ENCODE measurements around the gene COA8. TPM values are rescaled to one million over a fixed set of nuclear protein-coding genes. Genes with fewer than 3 reads are reported as not detected.

Gene COA8
- total RNA-seq, 2 experiments from 2014 or later, result 28.3 to 34.3 TPM

DNA sequence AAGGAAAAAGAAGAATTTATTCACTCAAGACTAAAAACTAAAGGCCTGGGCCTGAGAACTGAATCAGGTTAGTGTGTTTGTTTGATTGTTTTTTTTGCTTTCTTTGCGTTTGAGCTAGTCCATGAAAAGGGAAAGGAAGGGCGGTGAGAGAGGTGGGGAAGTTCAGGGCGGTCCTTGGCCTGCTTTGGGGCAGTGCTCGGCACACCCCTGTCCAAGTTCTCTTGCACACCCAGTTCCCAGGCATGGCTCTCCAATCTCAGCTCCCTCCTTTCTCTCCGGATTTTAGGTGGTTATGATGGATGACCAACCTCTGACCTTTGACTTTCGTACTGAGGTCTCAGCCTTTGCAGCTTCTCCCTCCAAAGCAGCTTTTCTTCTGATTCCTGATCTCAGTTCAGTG is 11.3 kb downstream of the COA8 start:
- no peak overlapping the region for H3K4me3 Mint-ChIP-seq
- H3K4me1 Mint-ChIP-seq (ENCODE audit: low read depth), result peaks cover 1% of the 10 kb centered on the region
- POLR2A ChIA-PET, result no interaction called here
- DNase-seq (no peak), ATAC-seq (no peak)
- peaks cover 13% of the 10 kb centered on the region for H3K36me3 Mint-ChIP-seq (ENCODE audit: low read depth)
- H3K27ac Mint-ChIP-seq, result no peak overlapping the region
- no peaks in the 10 kb centered on the region for H3K27me3 Mint-ChIP-seq (ENCODE audit: low read depth)
- no peaks in the 10 kb centered on the region for H3K9me3 Mint-ChIP-seq (ENCODE audit: insufficient read depth)
- CTCF ChIA-PET, result interaction anchor here (0.6 to 1.4 kb wide), 3 partner anchors 13 to 238 kb away, joined by 3 to 4 read pairs (median 3); no protein-coding TSS in a partner anchor

DNA sequence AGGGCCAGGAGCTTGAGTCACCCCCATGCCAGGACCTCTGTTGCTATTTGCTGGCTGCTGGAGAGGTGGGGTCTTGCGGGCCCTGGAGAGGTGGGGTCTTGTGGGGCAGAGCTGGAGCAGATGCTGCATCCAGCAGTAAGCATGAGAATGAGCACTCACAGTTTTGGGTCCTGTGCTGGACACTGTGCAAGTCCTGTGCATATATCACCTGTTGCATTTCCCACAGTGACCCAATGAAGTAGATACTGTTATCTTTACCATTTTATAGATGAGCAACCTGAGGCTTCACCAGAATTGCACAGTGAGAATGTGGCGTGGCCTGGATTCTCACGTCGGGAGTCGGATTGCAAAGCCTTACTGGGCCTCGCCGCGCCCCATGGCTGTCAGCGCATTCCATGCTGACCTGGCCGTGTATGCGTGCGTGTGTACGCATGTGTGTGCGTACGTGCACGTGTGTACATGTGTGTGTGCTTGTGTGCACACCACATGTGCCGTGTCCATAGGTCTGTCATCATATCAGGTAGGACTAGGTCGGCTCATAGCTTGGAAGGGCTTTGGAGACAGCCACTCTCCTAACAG is 12.0 kb downstream of the COA8 start:
- ChIA-PET CTCF (interaction anchor here (1.4 kb wide), 1 partner anchor 105 kb away, joined by 4 read pairs; no protein-coding TSS in a partner anchor), POLR2A (no interaction called here)
- Mint-ChIP-seq H3K27me3 (ENCODE audit: low read depth) (no peaks in the 10 kb centered on the region), H3K4me3 (no peak overlapping the region), H3K27ac (no peak overlapping the region), H3K4me1 (ENCODE audit: low read depth) (peaks cover 1% of the 10 kb centered on the region), H3K9me3 (ENCODE audit: insufficient read depth) (no peaks in the 10 kb centered on the region), H3K36me3 (ENCODE audit: low read depth) (peaks cover 13% of the 10 kb centered on the region)
- ATAC-seq (no peak), DNase-seq (no peak)

DNA sequence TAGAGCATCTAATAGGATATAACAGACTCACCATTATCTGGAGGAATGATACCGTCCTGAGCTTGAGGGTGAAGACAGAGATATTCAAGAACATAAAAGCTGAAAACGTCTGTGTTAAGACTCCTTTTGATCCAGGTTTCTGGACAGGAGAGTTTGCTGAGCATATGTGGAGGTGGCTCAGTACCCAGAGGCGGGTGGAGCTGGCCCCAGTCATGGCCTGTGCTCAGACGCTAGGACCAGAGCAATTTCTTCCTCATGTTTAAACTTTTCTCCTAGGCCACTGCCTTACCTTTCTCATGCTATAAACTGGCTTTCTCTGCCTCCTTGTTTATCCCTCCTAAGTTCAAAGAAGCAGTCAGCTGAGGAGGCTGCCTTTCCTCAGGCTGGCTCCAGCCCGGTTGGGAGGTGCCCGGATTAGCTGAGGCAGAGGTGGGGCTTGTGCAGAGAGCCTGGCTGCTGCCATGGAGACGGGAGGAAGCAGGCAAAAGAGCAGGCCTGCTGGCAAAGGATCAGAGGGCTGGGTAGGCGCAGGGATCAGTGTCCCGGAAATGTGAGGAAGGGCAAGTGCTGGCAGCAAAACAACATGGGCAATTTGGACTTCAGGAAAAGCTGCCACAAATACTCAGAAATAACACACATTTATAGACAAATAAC is 13.7 kb downstream of the COA8 start:
- H3K36me3 Mint-ChIP-seq (ENCODE audit: low read depth), result peaks cover 13% of the 10 kb centered on the region
- no peak overlapping the region for H3K27ac Mint-ChIP-seq
- DNase-seq, result no peak
- H3K4me1 Mint-ChIP-seq (ENCODE audit: low read depth), result no peaks in the 10 kb centered on the region
- H3K9me3 Mint-ChIP-seq (ENCODE audit: insufficient read depth), result no peaks in the 10 kb centered on the region
- H3K4me3 Mint-ChIP-seq, result no peak overlapping the region
- no peak for ATAC-seq
- H3K27me3 Mint-ChIP-seq (ENCODE audit: low read depth), result no peaks in the 10 kb centered on the region
- CTCF ChIA-PET, result no interaction called here
- POLR2A ChIA-PET, result no interaction called here

DNA sequence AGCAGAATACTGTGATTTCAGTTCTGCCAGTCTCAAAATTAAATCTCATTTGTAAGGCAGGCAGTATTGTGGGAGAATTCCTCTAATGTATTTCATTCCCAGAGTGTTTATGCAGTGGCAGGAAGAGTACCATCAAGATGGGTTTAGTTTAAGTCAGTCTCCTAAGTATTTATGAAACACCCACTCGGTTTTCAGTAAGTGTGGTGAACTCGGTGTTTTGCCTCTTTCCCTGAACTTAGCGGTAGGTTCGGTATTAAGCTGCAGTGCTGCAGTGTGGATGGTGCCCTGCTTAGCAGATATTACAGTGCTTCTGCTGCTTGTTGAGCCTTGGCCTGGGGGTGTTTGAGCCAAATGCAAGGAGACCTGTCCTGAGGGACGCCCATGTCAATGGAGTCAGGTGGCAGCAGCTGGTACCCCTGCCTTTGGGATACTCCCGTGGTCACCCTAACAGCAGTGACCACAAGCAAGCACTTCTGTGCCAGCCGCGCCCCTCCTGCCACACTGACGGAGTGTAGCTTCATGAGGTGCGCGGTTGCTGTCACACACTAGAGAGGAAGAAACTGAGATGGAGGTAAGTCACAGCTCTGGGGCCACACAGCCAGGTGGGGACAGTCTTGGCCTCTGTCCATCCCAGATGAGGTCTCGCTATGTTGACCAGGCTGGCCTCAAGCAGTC is 15.8 kb downstream of the COA8 start:
- CTCF ChIA-PET, result no interaction called here
- POLR2A ChIA-PET, result no interaction called here
- Mint-ChIP-seq H3K4me3 (no peak overlapping the region), H3K27ac (no peak overlapping the region), H3K36me3 (ENCODE audit: low read depth) (peaks cover 11% of the 10 kb centered on the region), H3K9me3 (ENCODE audit: insufficient read depth) (no peaks in the 10 kb centered on the region), H3K27me3 (ENCODE audit: low read depth) (no peaks in the 10 kb centered on the region), H3K4me1 (ENCODE audit: low read depth) (no peaks in the 10 kb centered on the region)
- ATAC-seq, result no peak
- no peak for DNase-seq

DNA sequence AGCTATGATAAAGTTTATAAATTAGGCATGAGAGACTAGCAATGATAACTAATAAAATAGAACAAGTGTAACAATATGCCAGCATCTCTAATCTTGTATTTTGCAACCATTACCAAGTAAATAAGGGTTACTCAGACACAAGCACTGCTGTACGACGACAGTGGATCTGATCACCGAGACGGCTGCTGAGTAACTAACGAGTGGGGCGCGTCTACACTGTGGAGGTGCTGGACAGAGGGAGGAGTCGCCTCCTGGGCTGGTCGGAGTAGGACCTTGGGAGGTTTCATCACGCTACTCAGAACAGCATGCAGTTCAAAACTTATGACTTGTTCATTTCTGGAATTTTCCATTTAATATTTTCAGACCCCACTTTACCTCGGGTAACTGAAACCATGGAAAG is 18.4 kb downstream of the COA8 start:
- H3K9me3 Mint-ChIP-seq (ENCODE audit: insufficient read depth), result no peaks in the 10 kb centered on the region
- no peak overlapping the region for H3K27ac Mint-ChIP-seq
- no peaks in the 10 kb centered on the region for H3K4me1 Mint-ChIP-seq (ENCODE audit: low read depth)
- no peaks in the 10 kb centered on the region for H3K27me3 Mint-ChIP-seq (ENCODE audit: low read depth)
- CTCF ChIA-PET, result no interaction called here
- H3K36me3 Mint-ChIP-seq (ENCODE audit: low read depth), result peaks cover 3% of the 10 kb centered on the region
- POLR2A ChIA-PET, result no interaction called here
- DNase-seq (no peak), ATAC-seq (no peak)
- H3K4me3 Mint-ChIP-seq, result no peak overlapping the region

DNA sequence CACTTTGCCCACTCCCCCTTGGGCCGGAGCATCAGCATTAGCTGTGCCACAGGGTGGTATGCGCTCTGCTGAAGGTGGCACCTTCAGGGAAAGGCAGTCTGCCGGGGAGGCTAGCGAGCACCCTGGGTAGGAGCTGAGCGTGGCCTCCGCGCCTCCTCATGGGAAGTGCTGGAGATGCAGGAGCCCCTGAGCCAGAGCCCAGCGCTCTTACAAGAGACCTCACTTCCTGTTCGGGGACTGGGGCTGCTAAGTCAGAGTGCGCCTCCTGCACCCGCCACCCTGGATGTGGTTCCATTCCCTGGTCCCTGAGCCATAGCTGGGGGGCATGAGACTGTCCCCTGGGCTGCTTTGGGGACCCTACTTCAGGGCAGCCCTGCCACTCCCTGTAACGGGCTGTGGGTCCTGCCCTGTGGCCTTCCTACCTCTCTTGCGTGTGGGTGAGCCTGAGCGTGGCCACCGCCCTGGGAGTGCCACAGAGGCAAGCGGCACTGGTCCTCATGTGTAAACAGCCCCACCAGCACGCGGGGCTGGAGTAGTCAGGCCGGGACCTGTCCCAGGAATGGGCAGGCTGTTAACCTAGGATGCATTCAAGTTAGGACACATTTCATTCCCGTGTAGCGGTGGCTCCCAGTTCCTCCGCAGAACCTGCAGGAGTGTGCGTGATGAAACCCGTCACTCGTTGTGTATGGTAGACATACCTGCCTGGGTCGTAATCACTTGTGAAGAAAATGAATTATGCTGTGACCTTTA is 19.4 kb downstream of the COA8 start:
- Mint-ChIP-seq H3K27ac (no peak overlapping the region), H3K27me3 (ENCODE audit: low read depth) (no peaks in the 10 kb centered on the region), H3K4me3 (no peak overlapping the region), H3K36me3 (ENCODE audit: low read depth) (peaks cover 6% of the 10 kb centered on the region), H3K9me3 (ENCODE audit: insufficient read depth) (no peaks in the 10 kb centered on the region), H3K4me1 (ENCODE audit: low read depth) (no peaks in the 10 kb centered on the region)
- DNase-seq, result no peak
- ATAC-seq, result no peak
- CTCF ChIA-PET, result no interaction called here
- POLR2A ChIA-PET, result no interaction called here

DNA sequence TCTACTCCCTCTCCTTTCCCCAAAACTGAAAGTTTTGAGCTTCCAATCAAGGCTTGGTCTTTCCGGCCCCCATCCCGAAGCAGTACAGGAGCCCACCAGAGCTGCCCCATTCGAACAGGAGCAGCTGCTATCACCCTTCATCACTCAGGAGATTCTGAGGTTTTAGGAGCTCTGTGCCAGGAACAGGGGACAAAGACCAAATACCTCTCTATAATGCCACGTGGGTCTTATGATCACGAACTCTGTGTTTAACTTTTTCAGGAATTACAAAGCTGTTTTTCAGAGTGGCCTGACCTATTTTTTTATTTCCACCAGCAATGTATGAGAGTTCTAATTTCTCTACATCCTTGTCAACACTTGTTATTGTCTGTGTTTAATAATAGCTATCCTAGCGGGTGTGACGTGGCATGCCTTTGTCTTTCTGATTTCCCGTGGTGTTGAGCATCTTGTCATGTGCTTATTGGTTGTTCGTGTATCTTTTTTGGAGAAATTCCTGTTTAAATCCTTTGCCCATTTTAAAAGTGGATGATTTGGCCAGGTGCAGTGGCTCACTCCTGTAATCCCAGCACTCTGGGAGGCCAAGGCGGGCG is 21.7 kb downstream of the COA8 start:
- ChIA-PET POLR2A (no interaction called here), CTCF (no interaction called here)
- no peaks in the 10 kb centered on the region for H3K4me1 Mint-ChIP-seq (ENCODE audit: low read depth)
- H3K36me3 Mint-ChIP-seq (ENCODE audit: low read depth), result peaks cover 11% of the 10 kb centered on the region
- H3K4me3 Mint-ChIP-seq, result no peak overlapping the region
- H3K9me3 Mint-ChIP-seq (ENCODE audit: insufficient read depth), result no peaks in the 10 kb centered on the region
- no peak for DNase-seq
- no peaks in the 10 kb centered on the region for H3K27me3 Mint-ChIP-seq (ENCODE audit: low read depth)
- H3K27ac Mint-ChIP-seq, result no peak overlapping the region
- ATAC-seq, result no peak

DNA sequence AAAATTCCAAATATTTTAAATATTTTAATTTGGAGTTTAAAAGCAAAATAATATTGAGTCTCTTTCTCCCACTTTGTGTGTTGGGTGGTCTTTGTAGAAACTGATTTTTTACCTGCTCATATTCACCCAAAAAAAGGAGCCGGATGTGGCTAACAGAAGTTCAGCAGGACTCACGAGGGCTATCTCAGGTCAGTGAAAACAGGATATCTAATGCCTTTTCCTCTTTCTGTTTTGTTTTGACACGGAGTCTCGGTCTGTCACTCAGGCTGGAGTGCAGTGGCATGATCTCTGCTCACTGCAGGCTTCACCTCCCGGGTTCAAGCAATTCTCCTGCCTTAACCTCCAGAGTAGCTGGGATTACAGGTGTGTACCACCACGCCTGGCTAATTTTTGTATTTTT is 30.8 kb downstream of the COA8 start:
- ATAC-seq, result peak; percentile 70
- ChIA-PET CTCF (no interaction called here), POLR2A (no interaction called here)
- Mint-ChIP-seq H3K27me3 (ENCODE audit: low read depth) (no peaks in the 10 kb centered on the region), H3K27ac (peak overlapping the region; percentile 39), H3K9me3 (ENCODE audit: insufficient read depth) (no peaks in the 10 kb centered on the region), H3K4me1 (ENCODE audit: low read depth) (peaks cover 8% of the 10 kb centered on the region), H3K4me3 (no peak overlapping the region), H3K36me3 (ENCODE audit: low read depth) (peaks cover 3% of the 10 kb centered on the region)
- DNase-seq, result peak; percentile 27

DNA sequence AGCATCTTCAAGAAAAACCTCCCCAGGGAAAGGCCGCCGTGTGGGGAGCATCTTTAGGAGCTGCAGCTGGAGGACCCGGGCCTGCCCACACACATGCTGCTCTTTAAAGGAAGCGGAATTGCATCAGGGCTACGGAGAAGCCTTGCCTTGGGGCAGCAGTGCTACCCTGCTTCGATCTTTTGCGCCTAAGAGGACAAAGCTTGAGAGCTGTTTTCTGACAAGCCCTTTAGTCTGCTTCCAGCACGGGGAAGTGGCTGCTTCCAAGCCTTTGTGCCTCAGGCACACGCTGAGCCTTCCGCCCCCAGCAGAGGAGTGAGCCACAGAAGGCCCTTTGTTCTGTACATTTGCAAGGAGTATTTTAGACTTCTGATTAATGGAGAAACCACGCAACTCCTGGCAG is 31.5 kb downstream of the COA8 start:
- ATAC-seq (no peak), DNase-seq (no peak)
- CTCF ChIA-PET, result no interaction called here
- POLR2A ChIA-PET, result no interaction called here
- H3K36me3 Mint-ChIP-seq (ENCODE audit: low read depth), result no peaks in the 10 kb centered on the region
- peaks cover 8% of the 10 kb centered on the region for H3K4me1 Mint-ChIP-seq (ENCODE audit: low read depth)
- H3K9me3 Mint-ChIP-seq (ENCODE audit: insufficient read depth), result no peaks in the 10 kb centered on the region
- no peak overlapping the region for H3K27ac Mint-ChIP-seq
- H3K4me3 Mint-ChIP-seq, result no peak overlapping the region
- H3K27me3 Mint-ChIP-seq (ENCODE audit: low read depth), result no peaks in the 10 kb centered on the region

DNA sequence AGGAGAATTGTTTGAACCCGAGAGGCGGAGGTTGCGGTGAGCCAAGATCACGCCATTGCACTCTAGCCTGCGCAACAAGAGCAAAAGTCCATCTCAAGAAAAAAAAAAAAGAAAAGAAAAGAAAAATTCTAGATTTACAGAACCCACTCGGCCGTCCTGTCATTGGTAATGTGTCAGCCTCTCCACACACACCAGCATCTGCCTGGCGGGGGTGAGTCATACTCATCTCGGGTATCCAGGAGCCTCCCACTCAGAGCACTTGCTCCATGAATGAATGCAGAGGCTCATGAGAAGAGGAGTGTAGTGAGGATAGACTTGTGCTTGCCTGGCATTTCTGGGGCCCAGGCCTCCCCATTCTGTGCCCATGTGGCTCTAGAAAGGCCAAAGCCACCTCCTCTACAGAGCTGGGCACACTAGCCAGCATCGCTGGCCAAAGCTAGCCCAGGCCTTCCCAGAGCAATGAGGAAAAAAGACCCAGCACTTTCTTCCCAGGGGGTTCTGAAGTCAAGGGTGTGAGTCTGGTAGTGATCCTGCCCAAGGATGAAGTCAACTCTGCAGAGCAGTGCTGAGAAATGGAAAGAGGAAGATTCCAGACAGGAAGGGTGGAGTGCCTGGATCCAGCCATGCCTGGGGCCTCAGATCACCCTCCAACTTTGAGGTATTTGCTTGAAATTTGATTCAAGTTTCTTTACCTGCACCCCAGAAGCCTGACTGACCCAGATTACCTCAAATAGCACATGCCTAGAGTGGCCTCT is 35.0 kb downstream of the COA8 start:
- Mint-ChIP-seq H3K27ac (peak overlapping the region; percentile 3), H3K9me3 (ENCODE audit: insufficient read depth) (no peaks in the 10 kb centered on the region), H3K36me3 (ENCODE audit: low read depth) (no peaks in the 10 kb centered on the region), H3K4me1 (ENCODE audit: low read depth) (peaks cover 8% of the 10 kb centered on the region), H3K27me3 (ENCODE audit: low read depth) (no peaks in the 10 kb centered on the region), H3K4me3 (no peak overlapping the region)
- ChIA-PET POLR2A (no interaction called here), CTCF (no interaction called here)
- ATAC-seq, result no peak
- no peak for DNase-seq

DNA sequence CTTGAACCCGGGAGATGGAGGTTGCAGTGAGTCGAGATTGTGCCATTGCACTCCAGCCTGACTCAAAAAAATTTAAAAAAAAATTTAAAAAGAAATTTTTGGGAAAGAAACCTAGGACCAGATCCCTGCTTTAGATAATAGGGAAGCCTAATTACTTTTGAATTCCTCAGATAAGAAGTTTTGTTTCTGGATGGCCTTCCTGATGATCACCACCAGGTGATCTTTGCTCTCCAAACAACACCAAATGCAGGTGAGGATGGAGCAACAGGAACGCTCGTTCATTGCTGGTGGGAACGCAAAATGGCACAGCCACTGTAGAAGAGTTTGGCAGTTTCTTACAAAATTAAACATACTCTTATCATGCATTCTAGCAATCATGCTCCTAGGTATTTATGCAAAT is 37.7 kb downstream of the COA8 start:
- ATAC-seq, result no peak

More for the DNA sequence above, 37.7 kb downstream of the COA8 start:
- ChIA-PET POLR2A (no interaction called here), CTCF (no interaction called here)
- DNase-seq, result no peak
- H3K36me3 Mint-ChIP-seq (ENCODE audit: low read depth), result no peaks in the 10 kb centered on the region
- peaks cover 11% of the 10 kb centered on the region for H3K4me1 Mint-ChIP-seq (ENCODE audit: low read depth)
- no peaks in the 10 kb centered on the region for H3K27me3 Mint-ChIP-seq (ENCODE audit: low read depth)
- no peaks in the 10 kb centered on the region for H3K9me3 Mint-ChIP-seq (ENCODE audit: insufficient read depth)
- no peak overlapping the region for H3K27ac Mint-ChIP-seq
- H3K4me3 Mint-ChIP-seq, result no peak overlapping the region
